Kidney epithelial cell (primary cell): ENCODE data around the gene STIM2. TPM values are rescaled to one million over a fixed set of nuclear protein-coding genes. Genes with fewer than 3 reads are reported as not detected.

Source experiments
- DNase-seq: peaks from one replicate; pipeline ENCODE4 v3.0.0-alpha.2; 2010; ENCODE audit warnings: low read depth
- H3K27me3 ChIP-seq: 2 replicates; pipeline ENCODE4 v1.6.0; 2011; ENCODE audit warnings: low read length; ENCODE audit not compliant: control insufficient read depth, insufficient read depth
- H3K36me3 ChIP-seq: 2 replicates; pipeline ENCODE4 v1.5.1; 2011; ENCODE audit warnings: low read length; ENCODE audit not compliant: control insufficient read depth, insufficient read depth
- H3K4me3 ChIP-seq: 2 replicates; pipeline ENCODE4 v1.5.1; 2011; ENCODE audit warnings: low read depth, mild to moderate bottlenecking, control low read depth, low read length
- CTCF ChIP-seq: IDR thresholded peaks from 2 replicates; pipeline ENCODE4 v1.5.1; 2011; ENCODE audit warnings: mild to moderate bottlenecking, moderate library complexity, low read length, control low read depth, inconsistent platforms; ENCODE audit not compliant: insufficient read depth, poor library complexity, severe bottlenecking
- total RNA-seq: library from RNA; depleted of rRNA; stranded (reverse); fragments of >200 nt; gene quantifications from 2 replicates; pipeline ENCODE4 v1.2.3, GENCODE V29; 2015

The STIM2 gene
- total RNA-seq, 1 donor from 2014 or later, result 12.0 TPM

DNA sequence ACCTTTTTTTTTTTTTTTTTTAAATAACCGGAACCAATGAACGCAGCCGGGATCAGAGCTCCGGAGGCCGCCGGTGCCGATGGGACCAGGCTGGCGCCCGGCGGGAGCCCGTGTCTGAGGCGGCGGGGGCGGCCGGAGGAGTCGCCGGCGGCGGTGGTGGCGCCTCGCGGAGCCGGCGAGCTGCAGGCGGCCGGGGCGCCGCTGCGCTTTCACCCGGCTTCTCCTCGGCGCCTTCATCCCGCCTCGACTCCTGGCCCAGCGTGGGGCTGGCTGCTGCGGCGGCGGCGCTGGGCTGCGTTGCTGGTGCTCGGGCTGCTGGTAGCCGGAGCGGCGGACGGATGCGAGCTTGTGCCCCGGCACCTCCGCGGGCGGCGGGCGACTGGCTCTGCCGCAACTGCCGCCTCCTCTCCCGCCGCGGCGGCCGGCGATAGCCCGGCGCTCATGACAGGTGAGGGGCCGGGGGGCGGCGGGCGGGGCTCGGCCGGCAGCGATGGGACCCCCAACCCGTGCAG lies 337 bp downstream of the STIM2 start:
- no peak for DNase-seq
- H3K27me3 ChIP-seq, result no peaks in the 10 kb centered on the region
- peak overlapping the region; percentile 62 for H3K4me3 ChIP-seq

DNA sequence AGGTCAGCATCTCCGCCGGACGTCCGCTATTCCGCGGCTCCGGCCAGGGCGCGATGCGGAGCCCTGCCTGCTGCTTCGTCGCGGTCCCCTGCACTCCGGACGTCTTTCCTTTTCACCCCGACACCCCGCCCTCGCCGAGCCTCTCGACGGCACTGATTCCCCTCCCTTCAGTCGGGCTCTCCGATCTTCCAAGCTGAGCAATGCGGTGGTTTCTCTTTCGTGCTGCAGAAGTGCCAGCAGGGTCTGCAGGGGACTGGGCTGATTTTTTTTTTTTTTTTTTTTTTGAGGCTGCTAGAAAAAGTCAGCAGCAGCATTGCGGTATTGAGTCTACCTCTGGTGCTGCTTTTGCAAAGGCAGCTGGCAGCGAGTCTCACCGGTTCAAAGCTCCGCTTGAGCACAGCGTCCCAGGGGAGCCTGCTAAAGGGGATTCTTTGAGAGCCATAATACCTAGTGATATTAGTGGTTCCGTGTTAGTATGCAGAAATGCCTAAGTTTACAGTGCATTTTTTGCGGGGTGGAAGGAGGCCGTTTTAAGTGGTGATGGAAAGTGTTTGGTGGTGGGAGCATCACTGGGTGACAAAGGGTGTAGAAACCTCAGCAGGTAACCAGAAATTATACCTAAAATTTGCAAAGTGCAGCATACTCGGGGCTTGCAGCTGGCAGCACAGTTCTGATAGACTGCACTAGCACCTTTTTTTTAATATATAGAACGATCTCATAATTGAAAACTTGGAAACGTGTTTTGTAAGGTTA lies 969 bp downstream of the STIM2 start:
- no peaks in the 10 kb centered on the region for H3K27me3 ChIP-seq
- H3K4me3 ChIP-seq, result peak overlapping the region; percentile 62
- no peaks in the 10 kb centered on the region for H3K36me3 ChIP-seq
- DNase-seq, result no peak
- TF ChIP-seq CTCF, result no peak

More for the DNA sequence above, 337 bp downstream of the STIM2 start:
- H3K36me3 ChIP-seq, result no peaks in the 10 kb centered on the region
- TF ChIP-seq CTCF, result no peak

DNA sequence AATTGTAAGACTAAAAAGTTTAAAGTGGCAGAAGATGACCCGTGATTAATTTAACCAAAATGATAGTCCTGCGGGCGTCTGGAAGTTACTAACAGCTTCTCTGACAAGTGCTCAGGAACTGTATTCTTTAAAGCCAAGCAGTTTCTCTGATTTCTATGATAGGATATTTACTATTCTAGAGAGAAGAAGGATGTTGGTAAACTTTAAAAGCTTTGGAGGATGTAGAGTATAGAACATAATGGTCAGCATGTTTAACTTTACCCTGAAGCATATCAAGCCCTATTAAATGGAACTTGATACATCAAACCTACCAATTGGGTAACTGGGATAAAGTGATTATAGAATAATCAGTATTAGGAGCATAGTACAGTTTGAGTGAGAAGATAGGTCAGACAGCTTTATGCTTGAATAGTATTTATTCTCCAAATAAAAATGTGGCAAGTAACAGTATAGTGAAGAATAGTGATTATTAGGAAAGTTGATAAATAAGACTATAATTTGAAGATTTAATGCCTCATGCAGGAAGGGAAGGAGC lies 1.8 kb downstream of the STIM2 start:
- Histone ChIP-seq H3K4me3 (peak overlapping the region; percentile 62), H3K27me3 (no peaks in the 10 kb centered on the region), H3K36me3 (no peaks in the 10 kb centered on the region)
- TF ChIP-seq CTCF, result no peak
- DNase-seq, result no peak

- Histone ChIP-seq H3K27me3 (no peaks in the 10 kb centered on the region), H3K4me3 (no peak overlapping the region), H3K36me3 (no peaks in the 10 kb centered on the region)
- TF ChIP-seq CTCF, result no peak
- DNase-seq, result no peak
Observed at GRCh38 chr4:26863512-26863911, 2.9 kb downstream of the STIM2 start.

GRCh38 chr4:26864899-26865298 lies 4.3 kb downstream of the STIM2 start:
- Histone ChIP-seq H3K4me3 (no peak overlapping the region), H3K36me3 (no peaks in the 10 kb centered on the region), H3K27me3 (no peaks in the 10 kb centered on the region)
- TF ChIP-seq CTCF, result no peak
- DNase-seq, result no peak
